ENCODE measurements around the gene CTTN. TPM values are rescaled to one million over a fixed set of nuclear protein-coding genes. Genes with fewer than 3 reads are reported as not detected.

Gene CTTN
- total and polyA plus RNA-seq, 9 of the 15 experiments (the other 6 are each of a cell fraction or from before 2014, with no cell fraction given), result 9.9 to 158 (median 99.7) TPM

DNA sequence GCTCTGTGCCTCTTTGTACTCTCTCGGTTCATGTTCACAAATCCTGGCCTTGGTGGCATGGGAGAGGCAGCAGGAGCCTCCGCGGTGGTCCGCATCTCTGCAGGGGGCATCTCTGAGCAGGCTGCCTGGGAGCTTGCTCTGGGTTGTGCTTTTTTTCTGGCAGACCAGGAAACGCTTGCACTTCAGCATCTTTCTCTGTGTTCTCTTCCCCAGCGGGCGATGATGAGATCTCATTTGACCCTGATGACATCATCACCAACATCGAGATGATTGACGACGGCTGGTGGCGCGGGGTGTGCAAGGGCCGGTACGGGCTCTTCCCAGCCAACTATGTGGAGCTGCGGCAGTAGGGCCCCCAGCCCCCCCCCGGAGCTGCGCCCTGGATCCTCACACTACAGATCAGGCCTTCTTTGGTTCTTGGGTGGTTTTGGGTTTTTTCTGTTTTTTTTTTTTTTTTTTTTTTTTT lies 36.5 kb downstream of the CTTN start:
- Histone ChIP-seq H3K9me3 (replicated peaks; ENCODE audit: control insufficient read depth, insufficient read depth, low read depth, low read length) (no peaks in the 10 kb centered on the region), H3K4me2 (ENCODE audit: insufficient read depth, low read length) (no peak overlapping the region), H2AFZ (ENCODE audit: low read depth, low read length) (no peak overlapping the region), H4K20me1 (replicated peaks; ENCODE audit: control insufficient read depth, insufficient read depth, low read length) (no peaks in the 10 kb centered on the region), H3K36me3 (ENCODE audit: control insufficient read depth, insufficient read depth, low read length) (peaks cover 81% of the 10 kb centered on the region; the same call in 2 of the 3 replicates), H3K9me1 (ENCODE audit: control insufficient read depth, insufficient read depth, low read length) (no peaks in the 10 kb centered on the region), H3K4me1 (replicated peaks in 1 of 2; ENCODE audit: control insufficient read depth in 2 of 2, insufficient read depth in 2 of 2, low read length in 2 of 2) (peaks cover 0 to 4% of the 10 kb centered on the region in 2 experiments; a peak in 1 of 5 replicates), H3K27ac (ENCODE audit: extremely low read depth, low read depth, low read length) (no peak overlapping the region), H3K9ac (ENCODE audit: insufficient read depth in 1 of 2, low read depth in 2 of 2, low read length in 2 of 2) (no peak overlapping the region), H3K4me3 (no peak overlapping the region), H3K27me3 (ENCODE audit: control insufficient read depth in 2 of 2, insufficient read depth in 2 of 2, low read length in 2 of 2) (no peaks in the 10 kb centered on the region), H3K79me2 (ENCODE audit: control insufficient read depth, insufficient read depth, low read length) (no peaks in the 10 kb centered on the region)
- DNase-seq (ENCODE audit: extremely low read depth in 1 of 4, low spot score in 3 of 4), result peak in 1 of 4 experiments; percentile 31
- BruUV-seq (replicated peaks), result no TSS peak
- CTCF ChIA-PET (ENCODE audit: low intra/inter-chr PET ratio), result interaction anchor here (0.6 kb wide), 1 partner anchor 1108 kb away, joined by 4 read pairs; no protein-coding TSS in a partner anchor
- in situ Hi-C loops (cut with MboI), result no loop called here
- FAIRE-seq, result no peak
- ATAC-seq, result no peak
- POLR2A ChIA-PET, result interaction anchor here (1.2 kb wide), 1 partner anchor 9 kb away, joined by 5 read pairs; no protein-coding TSS in a partner anchor
- intact Hi-C loops (cut with micrococcal nuclease), result no loop called here
- WGBS (ENCODE audit: insufficient coverage, low coverage, missing lambda C conversion rate), result 91% methylated on average over 13 of the region's 17 CpGs
- TF ChIP-seq FOXJ3 (CRISPR knock-in tag; IDR thresholded peaks at IDR 0.05), result no peak
- TF ChIP-seq, protein P1, sequence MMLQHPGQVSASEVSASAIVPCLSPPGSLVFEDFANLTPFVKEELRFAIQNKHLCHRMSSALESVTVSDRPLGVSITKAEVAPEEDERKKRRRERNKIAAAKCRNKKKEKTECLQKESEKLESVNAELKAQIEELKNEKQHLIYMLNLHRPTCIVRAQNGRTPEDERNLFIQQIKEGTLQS (IDR thresholded peaks at IDR 0.05), result peak; percentile 88
- TF ChIP-seq, protein P1 (CRISPR knock-in tag; conservative IDR thresholded peaks at IDR 0.05), result no peak
- TF ChIP-seq ATF7 (IDR thresholded peaks at IDR 0.05), result peak; percentile 81
- peak; percentile 72 for TF ChIP-seq MEIS2 (IDR thresholded peaks at IDR 0.05; ENCODE audit: partially characterized antibody)
- peak; percentile 30; the same call in 1 of the 2 replicates for TF ChIP-seq JUND (IDR thresholded peaks at IDR 0.05; ENCODE audit: borderline replicate concordance, low read depth, low read length)
- peak; percentile 37; the same call in 1 of the 3 replicates for TF ChIP-seq JUND (tag; IDR thresholded peaks at IDR 0.05; ENCODE audit: borderline replicate concordance, low read depth, low read length)
- no peak for TF ChIP-seq HDAC6 (IDR thresholded peaks at IDR 0.05; ENCODE audit: low read depth, low read length)
- TF ChIP-seq, protein P2, sequence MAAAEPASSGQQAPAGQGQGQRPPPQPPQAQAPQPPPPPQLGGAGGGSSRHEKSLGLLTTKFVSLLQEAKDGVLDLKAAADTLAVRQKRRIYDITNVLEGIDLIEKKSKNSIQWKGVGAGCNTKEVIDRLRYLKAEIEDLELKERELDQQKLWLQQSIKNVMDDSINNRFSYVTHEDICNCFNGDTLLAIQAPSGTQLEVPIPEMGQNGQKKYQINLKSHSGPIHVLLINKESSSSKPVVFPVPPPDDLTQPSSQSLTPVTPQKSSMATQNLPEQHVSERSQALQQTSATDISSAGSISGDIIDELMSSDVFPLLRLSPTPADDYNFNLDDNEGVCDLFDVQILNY (CRISPR knock-in tag; IDR thresholded peaks at IDR 0.05), result no peak
- no peak for TF ChIP-seq DACH1 (IDR thresholded peaks at IDR 0.05; ENCODE audit: partially characterized antibody)
- no peak for TF ChIP-seq SLC30A9 (CRISPR knock-in tag; IDR thresholded peaks at IDR 0.05)
- TF ChIP-seq, protein P3, sequence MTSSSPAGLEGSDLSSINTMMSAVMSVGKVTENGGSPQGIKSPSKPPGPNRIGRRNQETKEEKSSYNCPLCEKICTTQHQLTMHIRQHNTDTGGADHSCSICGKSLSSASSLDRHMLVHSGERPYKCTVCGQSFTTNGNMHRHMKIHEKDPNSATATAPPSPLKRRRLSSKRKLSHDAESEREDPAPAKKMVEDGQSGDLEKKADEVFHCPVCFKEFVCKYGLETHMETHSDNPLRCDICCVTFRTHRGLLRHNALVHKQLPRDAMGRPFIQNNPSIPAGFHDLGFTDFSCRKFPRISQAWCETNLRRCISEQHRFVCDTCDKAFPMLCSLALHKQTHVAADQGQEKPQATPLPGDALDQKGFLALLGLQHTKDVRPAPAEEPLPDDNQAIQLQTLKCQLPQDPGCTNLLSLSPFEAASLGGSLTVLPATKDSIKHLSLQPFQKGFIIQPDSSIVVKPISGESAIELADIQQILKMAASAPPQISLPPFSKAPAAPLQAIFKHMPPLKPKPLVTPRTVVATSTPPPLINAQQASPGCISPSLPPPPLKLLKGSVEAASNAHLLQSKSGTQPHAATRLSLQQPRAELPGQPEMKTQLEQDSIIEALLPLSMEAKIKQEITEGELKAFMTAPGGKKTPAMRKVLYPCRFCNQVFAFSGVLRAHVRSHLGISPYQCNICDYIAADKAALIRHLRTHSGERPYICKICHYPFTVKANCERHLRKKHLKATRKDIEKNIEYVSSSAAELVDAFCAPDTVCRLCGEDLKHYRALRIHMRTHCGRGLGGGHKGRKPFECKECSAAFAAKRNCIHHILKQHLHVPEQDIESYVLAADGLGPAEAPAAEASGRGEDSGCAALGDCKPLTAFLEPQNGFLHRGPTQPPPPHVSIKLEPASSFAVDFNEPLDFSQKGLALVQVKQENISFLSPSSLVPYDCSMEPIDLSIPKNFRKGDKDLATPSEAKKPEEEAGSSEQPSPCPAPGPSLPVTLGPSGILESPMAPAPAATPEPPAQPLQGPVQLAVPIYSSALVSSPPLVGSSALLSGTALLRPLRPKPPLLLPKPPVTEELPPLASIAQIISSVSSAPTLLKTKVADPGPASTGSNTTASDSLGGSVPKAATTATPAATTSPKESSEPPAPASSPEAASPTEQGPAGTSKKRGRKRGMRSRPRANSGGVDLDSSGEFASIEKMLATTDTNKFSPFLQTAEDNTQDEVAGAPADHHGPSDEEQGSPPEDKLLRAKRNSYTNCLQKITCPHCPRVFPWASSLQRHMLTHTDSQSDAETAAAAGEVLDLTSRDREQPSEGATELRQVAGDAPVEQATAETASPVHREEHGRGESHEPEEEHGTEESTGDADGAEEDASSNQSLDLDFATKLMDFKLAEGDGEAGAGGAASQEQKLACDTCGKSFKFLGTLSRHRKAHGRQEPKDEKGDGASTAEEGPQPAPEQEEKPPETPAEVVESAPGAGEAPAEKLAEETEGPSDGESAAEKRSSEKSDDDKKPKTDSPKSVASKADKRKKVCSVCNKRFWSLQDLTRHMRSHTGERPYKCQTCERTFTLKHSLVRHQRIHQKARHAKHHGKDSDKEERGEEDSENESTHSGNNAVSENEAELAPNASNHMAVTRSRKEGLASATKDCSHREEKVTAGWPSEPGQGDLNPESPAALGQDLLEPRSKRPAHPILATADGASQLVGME (CRISPR knock-in tag; IDR thresholded peaks at IDR 0.05), result no peak

Data from K562 (cell line).